Ectodermal cell (in vitro differentiated cells): ENCODE results near the gene PRODH2.
"Not testable (repeated sequence)": the region's sequence is repeated elsewhere in the genome, so short reads cannot be mapped to it uniquely, and the experiment has no call there.

Experiments
- H3K27ac ChIP-seq: 2 replicates; pipeline ENCODE4 v1.7.0; 2013; ENCODE audit warnings: mild to moderate bottlenecking, low read depth, low read length; ENCODE audit not compliant: insufficient read depth, poor library complexity, severe bottlenecking
- H3K27me3 ChIP-seq: 2 replicates; pipeline ENCODE4 v1.7.0; 2013; ENCODE audit warnings: mild to moderate bottlenecking, low read length; ENCODE audit not compliant: insufficient read depth, control insufficient read depth, poor library complexity, severe bottlenecking
- H3K36me3 ChIP-seq: one replicate; pipeline ENCODE4 v1.7.0; 2013; ENCODE audit warnings: low read length; ENCODE audit not compliant: control insufficient read depth, insufficient read depth
- H3K4me1 ChIP-seq: one replicate; pipeline ENCODE4 v1.7.0; 2013; ENCODE audit warnings: low read length; ENCODE audit not compliant: control insufficient read depth, insufficient read depth
- H3K4me3 ChIP-seq: 2 replicates; pipeline ENCODE4 v1.7.0; 2013; ENCODE audit warnings: low read depth, low read length, control low read depth; ENCODE audit not compliant: insufficient read depth
- H3K9me3 ChIP-seq: 2 replicates; pipeline ENCODE4 v1.7.0; 2013; ENCODE audit warnings: mild to moderate bottlenecking, low read length, moderate library complexity; ENCODE audit not compliant: control insufficient read depth
- WGBS, 2 experiments: methylation state at CpG; one replicate each; pipeline ENCODE4 v1.1.7; 2013; ENCODE audit warnings: missing lambda C conversion rate in 2 of 2; 5-methylcytosine and 5-hydroxymethylcytosine counted together

Gene PRODH2

DNA sequence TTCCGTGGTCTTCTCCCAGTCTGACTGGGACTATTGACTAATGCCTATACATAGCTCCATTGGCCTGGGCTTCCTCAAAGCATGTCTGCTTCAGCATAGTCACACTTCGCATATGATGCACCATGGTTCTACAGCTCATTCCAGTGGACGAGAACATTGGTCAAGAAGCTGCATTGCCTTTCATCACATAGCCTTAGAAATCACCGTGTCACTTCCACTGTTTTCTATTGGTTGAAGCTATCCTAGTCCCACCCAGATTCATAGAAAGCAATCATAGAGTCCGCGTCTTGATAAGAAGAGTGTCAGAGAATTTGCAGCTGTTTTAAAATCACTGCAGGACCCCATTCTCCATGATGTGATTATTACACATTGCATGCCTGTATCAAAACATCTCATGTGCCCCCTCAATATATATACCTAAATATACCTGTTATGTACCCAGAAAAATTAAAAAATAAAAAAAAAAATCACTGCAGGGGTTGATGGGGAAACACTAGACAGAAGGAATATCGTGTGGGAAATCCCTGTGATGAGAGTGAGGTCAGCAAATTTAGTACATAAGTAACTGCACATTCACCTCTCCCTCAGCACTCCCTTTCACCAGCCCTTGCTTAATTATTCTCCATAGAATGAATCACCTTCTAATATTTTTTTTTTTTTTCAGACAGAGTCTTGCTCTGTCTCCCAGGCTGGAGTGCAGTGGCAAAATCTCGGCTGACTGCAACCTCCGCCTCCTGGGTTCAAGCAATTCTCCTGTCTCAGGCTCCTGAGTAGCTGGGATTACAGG is 39.4 kb downstream of the PRODH2 start:
- no peak overlapping the region for H3K4me3 ChIP-seq
- H3K27me3 ChIP-seq: peaks cover 14% of the 10 kb centered on the region
- H3K9me3 ChIP-seq: no peaks in the 10 kb centered on the region
- no peak overlapping the region for H3K27ac ChIP-seq
- H3K4me1 ChIP-seq: peaks cover 26% of the 10 kb centered on the region
- WGBS, 2 experiments: 84 to 85% methylated on average over 9 of the region's 9 CpGs
- H3K36me3 ChIP-seq: no peaks in the 10 kb centered on the region

DNA sequence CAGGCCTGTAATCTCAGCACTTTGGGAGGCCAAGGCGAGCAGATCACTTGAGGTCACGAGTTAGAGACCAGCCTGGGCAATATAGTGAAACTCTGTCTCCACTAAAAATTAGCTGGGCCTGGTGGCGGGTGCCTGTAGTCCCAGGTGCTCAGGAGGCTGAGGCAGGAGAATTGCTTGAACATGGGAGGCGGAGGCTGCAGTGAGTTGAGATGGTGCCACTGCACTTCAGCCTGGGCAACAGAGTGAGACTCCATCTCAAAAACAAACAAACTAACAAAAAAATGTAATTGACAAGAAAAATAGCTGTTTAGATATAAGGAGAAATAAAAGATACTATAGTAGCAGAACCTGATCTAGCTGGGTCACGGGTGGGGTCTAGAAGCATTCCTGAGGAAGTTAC is 40.3 kb downstream of the PRODH2 start:
- 88 to 92% methylated on average over 5 of the region's 5 CpGs for WGBS, 2 experiments
- H3K27ac ChIP-seq, H3K4me3 ChIP-seq, H3K9me3 ChIP-seq, H3K36me3 ChIP-seq: not testable (repeated sequence)
- peaks cover 14% of the 10 kb centered on the region for H3K27me3 ChIP-seq
- H3K4me1 ChIP-seq: peaks cover 29% of the 10 kb centered on the region

DNA sequence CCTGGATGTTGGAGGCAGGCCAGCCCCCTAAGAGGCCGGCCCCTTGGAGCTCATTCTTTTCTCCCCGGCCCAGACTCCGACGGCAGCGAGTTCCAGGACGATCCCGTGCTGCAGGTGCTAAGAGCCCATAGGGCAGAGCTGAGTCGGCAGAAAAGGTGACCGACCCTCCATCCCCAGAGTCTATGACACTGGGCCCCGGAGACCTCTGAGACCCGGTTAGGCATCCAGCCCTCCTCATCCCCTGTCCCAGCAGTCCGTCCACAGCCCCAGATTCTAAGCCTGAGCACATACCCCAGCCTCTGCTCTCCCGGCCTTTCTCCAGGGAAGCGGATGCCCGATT is 44.6 kb downstream of the PRODH2 start:
- Histone ChIP-seq H3K4me1 (peaks cover 8% of the 10 kb centered on the region), H3K4me3 (no peak overlapping the region), H3K9me3 (no peaks in the 10 kb centered on the region), H3K36me3 (peaks cover 4% of the 10 kb centered on the region), H3K27ac (no peak overlapping the region), H3K27me3 (no peaks in the 10 kb centered on the region)
- 64 to 65% methylated on average over 15 of the region's 15 CpGs for WGBS, 2 experiments

DNA sequence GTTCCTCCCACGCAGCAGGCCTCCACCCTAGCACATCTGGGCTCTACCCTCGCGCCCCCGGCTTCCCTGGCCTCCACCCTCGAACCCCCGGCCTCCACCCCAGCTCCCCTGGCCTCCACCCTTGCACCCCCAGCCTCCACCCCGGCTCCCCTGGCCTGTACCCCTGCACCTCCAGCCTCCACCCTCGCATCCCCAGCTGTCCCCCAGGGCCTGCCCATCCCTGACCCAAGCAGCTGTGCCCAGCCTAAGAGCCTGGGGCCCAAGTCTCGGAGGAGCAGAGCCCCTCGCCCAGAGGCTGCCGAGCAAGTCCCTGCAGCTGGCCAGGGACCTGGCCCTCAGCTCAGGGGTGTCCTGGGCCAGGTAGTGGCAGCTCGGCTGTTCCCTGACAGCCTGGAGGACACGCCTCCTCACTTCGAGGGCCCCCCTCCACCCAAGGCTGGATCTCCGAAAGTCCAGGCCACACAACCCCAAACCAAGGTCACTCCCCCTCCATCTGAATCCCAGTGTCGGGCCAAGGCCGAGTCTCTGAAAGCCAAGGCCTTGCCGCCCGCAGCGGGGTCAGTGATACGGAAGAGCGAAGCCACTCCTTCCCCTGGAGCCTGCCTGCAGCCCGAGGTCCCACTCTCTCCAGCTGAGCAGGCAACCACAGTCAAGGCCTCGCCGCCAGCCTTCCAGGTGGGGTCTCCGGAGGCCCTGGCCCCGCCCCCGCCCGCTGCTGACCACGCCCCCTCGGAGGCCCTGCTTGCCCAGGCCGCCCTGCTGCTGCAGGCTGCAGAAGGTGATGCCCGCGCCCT is 45.2 kb downstream of the PRODH2 start:
- 54 to 55% methylated on average over 34 of the region's 34 CpGs for WGBS, 2 experiments

DNA sequence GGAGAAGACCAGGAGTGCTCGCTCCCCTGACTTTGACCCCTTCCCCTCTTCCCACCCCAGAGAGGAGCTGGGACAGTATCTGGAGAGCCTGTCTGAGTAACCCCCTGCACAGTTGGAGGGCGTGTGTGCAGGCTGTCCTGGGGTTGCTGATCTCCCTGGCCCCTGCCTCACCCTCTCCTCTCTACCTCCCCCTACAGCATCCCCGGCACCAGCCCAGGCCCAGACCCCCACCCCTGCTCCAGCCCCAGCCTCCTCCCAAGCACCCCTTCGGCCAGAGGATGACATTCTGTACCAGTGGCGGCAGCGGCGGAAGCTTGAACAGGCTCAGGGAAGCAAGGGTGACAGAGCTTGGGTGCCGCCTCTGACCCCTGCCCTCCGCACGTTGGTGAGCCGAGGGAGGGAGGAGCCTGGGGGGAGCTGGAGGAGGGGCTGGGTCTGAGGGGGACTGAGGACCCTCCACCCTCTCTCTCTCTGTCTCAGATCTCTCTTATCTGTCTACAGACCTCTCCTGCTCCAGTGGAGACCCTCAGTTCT is 46.0 kb downstream of the PRODH2 start:
- Histone ChIP-seq H3K27ac (no peak overlapping the region), H3K4me3 (no peak overlapping the region), H3K36me3 (peaks cover 10% of the 10 kb centered on the region), H3K9me3 (no peaks in the 10 kb centered on the region), H3K27me3 (no peaks in the 10 kb centered on the region), H3K4me1 (peaks cover 8% of the 10 kb centered on the region)
- WGBS, 2 experiments: 84 to 91% methylated on average over 11 of the region's 11 CpGs

More for the DNA sequence above, 45.2 kb downstream of the PRODH2 start:
- H3K27me3 ChIP-seq: no peaks in the 10 kb centered on the region
- H3K27ac ChIP-seq: no peak overlapping the region
- H3K4me1 ChIP-seq: peaks cover 8% of the 10 kb centered on the region
- H3K9me3 ChIP-seq: no peaks in the 10 kb centered on the region
- peaks cover 5% of the 10 kb centered on the region for H3K36me3 ChIP-seq
- H3K4me3 ChIP-seq: no peak overlapping the region

DNA sequence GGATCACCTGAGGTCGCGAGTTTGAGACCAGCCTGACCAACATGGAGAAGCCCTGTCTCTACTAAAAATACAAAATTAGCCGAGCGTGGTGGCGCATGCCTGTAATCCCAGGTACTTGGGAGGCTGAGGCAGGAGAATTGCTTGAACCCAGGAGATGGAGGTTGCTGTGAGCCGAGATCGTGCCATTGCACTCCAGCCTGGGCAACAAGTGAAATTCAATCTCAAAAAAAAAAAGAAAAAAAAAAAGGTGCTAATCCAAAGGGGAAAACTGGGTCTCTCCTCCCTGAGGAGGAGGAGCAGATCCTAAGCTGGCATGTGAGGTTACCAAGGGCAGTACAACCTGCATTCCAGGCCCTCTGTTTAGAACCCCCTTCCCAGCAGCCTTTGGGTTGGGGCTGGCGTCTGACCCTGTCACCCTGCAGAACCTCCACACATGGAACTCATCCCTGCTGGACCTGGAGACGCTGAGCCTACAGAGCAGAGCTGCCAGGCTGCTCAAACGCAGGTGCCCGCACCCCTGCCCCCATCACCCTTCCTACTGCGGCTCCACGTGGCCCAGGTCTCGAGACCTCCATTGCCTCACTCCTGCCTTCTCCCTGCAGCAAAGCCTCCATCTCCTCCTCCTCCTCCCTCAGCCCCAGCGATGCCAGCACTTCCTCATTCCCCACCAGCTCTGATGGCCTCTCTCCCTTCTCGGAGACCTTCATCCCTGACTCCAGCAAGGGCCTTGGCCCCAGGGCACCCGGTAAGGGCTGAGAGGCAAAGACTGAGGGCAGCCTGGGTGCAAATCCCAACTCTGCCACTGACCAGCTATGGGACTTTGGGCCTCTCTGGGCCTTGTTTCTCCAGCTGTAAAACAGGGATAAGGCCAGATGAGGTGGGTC is 48.0 kb downstream of the PRODH2 start:
- Histone ChIP-seq H3K27me3 (no peaks in the 10 kb centered on the region), H3K9me3 (no peaks in the 10 kb centered on the region), H3K4me1 (peaks cover 8% of the 10 kb centered on the region), H3K4me3 (no peak overlapping the region), H3K36me3 (peaks cover 14% of the 10 kb centered on the region), H3K27ac (no peak overlapping the region)
- WGBS, 2 experiments: 93 to 95% methylated on average over 17 of the region's 17 CpGs

DNA sequence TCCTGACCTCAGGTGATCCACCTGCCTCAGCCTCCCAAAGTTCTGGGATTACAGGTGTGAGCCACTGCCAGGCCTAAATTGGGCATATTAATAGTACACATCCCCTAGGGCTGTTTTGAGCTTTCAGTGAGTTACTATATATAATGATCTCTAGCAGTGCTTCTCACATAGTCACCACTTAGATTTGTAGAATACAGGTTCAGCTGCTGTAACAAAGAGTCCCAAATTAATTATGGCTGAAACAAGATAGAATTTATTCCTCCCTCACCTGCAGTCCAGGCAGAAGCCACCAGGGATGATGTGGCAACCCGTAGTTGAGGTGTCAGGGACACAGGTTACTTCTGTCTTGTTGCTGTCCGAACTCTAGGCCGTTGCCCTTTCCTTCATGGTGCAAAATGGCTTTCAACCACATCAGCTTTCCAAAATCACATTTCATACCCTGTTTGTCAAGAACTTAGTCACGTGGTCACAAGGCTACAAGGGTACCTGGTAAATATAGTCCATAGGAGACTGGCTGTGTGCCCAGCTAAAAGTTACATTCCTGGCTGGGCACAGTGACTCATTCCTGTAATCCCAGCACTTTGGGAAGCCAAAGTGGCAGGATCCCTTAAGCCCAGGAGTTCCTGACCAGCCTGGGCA is 51.8 kb downstream of the PRODH2 start:
- WGBS, 2 experiments: 95 to 96% methylated on average over 4 of the region's 4 CpGs
- Histone ChIP-seq H3K36me3 (peaks cover 14% of the 10 kb centered on the region), H3K4me3 (no peak overlapping the region), H3K27ac (no peak overlapping the region), H3K27me3 (peaks cover 12% of the 10 kb centered on the region), H3K4me1 (peaks cover 14% of the 10 kb centered on the region), H3K9me3 (no peaks in the 10 kb centered on the region)

DNA sequence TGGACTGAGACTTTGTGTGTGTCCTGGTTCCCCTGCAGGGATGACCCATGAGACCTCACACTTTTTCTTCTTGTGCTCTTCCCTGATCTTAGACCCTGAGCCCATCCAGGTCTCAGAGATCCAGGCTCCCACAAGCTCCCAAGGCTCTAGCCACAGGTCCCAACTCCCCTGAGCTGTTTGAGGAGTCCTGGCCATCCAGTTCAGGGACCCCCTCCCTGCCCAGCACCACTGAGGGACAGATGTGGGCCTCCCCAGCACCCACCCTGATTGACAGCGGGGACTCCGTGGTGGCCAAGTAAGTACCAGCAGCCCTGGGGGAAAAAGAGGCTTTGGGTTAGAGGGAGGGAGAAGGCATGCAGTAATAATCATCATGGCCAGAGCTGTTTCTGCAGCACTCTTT is 52.9 kb downstream of the PRODH2 start:
- Histone ChIP-seq H3K36me3 (peaks cover 12% of the 10 kb centered on the region), H3K9me3 (no peaks in the 10 kb centered on the region), H3K4me1 (peaks cover 16% of the 10 kb centered on the region), H3K4me3 (no peak overlapping the region), H3K27ac (no peak overlapping the region), H3K27me3 (peaks cover 22% of the 10 kb centered on the region)
- WGBS, 2 experiments: 97 to 100% methylated on average over 2 of the region's 2 CpGs

DNA sequence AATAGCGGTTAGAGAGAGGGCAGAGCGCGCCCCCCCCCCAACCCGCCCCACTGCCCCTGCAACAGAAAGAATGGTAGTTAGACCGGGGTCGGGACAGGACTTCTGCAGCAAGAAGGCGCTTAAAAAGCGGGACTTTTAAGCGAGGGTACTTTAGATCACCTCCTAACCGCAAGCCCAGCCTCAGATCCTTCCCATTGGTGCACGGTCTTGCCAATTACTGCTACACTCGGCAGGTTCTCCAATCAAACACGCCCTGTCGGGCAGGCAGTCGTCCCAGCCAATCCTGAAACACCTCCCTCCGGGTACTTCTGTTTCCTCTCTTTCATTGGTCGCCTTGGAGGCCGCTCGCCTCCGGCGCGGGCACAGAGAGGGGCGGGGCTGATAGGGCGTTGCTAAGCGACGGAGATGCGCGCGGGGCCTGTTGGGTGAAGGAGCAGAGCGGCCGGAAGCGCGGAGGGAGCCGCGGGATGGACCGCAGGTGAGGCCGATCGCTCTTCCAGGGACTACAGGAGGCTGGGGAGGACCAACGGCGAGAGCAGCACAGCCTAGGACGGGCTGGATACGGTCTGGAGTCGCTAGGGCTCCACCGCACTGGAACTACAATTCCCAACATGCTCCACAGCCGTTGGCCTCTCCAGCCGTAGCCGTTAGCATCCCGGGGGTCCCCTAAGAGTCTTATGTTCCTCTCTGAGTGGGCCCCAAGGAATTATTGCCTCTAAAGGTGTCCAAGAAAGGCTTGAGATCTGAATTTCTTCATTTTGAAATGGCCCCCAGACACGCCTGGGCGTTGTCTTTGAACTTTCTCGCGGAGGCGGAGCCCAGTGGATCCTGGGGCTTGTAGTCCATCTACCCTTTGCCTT is 54.7 kb downstream of the PRODH2 start, which contains the start of gene PROSER3:
Gene PROSER3 (plus strand): TSS at position 428 of the 860 bp plus-strand sequence. CDS start 40 bp downstream, at position 468.
- 0% methylated on average over 53 of the region's 53 CpGs for WGBS, 2 experiments
- Histone ChIP-seq H3K9me3 (no peaks in the 10 kb centered on the region), H3K27me3 (peaks cover 22% of the 10 kb centered on the region), H3K4me1 (peaks cover 16% of the 10 kb centered on the region), H3K27ac (peak within 1 kb of the TSS; percentile 9), H3K4me3 (peak within 1 kb of the TSS; percentile 99), H3K36me3 (peaks cover 10% of the 10 kb centered on the region)
